Measurements from ENCODE around the gene EPN3. TPM values are rescaled to one million over a fixed set of nuclear protein-coding genes. Genes with fewer than 3 reads are reported as not detected.

EPN3 gene
- total RNA-seq, 1 donor from 2014 or later, result 19.9 TPM

DNA sequence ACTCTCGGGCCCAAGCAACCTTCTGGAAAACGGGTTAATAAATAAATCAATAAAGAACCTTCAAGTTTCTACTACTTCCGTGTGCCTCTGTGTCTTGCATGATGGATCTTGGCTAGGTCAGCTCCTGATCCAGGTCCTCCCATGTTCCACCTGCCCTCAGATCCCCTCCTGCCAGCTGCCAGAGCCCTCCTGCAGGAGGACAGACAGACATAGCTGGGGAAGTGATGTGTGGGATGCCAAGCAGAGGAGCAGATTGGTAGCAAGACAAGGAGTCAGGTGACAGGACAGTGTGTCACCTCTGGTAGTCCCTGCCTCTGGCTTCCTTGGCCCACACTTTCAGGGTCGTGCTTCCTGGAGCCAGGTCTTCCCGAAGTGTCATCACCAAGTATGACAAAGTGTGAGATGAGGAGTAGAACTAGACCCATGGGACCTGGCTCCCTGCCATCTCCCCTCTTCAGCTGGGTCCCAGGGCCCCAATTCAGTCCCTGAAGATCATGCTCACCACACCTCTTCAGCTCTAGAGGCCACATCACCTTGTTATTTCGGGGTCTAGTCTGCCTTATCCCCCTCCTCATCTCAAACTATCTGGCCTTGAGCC is 1.0 kb upstream of the EPN3 start:
- H3K4me1 ChIP-seq, result peaks cover 35% of the 10 kb centered on the region
- no peak overlapping the region for H3K4me3 ChIP-seq
- no peak for DNase-seq
- TF ChIP-seq, protein P1, sequence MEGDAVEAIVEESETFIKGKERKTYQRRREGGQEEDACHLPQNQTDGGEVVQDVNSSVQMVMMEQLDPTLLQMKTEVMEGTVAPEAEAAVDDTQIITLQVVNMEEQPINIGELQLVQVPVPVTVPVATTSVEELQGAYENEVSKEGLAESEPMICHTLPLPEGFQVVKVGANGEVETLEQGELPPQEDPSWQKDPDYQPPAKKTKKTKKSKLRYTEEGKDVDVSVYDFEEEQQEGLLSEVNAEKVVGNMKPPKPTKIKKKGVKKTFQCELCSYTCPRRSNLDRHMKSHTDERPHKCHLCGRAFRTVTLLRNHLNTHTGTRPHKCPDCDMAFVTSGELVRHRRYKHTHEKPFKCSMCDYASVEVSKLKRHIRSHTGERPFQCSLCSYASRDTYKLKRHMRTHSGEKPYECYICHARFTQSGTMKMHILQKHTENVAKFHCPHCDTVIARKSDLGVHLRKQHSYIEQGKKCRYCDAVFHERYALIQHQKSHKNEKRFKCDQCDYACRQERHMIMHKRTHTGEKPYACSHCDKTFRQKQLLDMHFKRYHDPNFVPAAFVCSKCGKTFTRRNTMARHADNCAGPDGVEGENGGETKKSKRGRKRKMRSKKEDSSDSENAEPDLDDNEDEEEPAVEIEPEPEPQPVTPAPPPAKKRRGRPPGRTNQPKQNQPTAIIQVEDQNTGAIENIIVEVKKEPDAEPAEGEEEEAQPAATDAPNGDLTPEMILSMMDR (IDR thresholded peaks at IDR 0.05; ENCODE audit: borderline replicate concordance), result no peak
- peaks cover 53% of the 10 kb centered on the region for H3K27me3 ChIP-seq (ENCODE audit: low read depth)
- no peak overlapping the region for H3K27ac ChIP-seq (replicated peaks)
- peaks cover 2% of the 10 kb centered on the region for H3K36me3 ChIP-seq
- intact Hi-C loops (cut with micrococcal nuclease), result no loop called here
- no peaks in the 10 kb centered on the region for H3K9me3 ChIP-seq (replicated peaks)

DNA sequence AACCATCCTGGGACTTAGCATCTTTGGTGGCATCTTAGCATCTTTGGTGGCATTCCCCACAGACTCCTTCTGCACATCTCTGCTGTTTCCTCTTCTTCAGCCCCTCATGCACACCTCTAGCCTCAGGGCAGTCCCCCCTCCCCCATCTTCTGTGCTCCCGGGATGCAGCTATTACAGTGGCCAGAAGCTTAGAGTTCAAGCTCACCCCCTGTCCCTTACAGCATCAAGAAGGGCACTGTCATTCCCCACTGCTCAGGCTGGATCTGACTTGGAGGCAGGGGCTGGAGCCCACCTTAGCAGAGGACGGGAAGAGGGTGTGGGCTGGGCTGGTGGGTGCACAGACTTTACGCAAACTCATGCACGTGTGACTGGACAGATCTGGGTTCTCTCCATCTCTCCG is 650 bp downstream of the EPN3 start:
- Histone ChIP-seq H3K4me3 (peak overlapping the region; percentile 71), H3K27me3 (ENCODE audit: low read depth) (peaks cover 53% of the 10 kb centered on the region), H3K9me3 (replicated peaks) (no peaks in the 10 kb centered on the region), H3K27ac (replicated peaks) (peak overlapping the region; percentile 90), H3K36me3 (peaks cover 18% of the 10 kb centered on the region), H3K4me1 (peaks cover 35% of the 10 kb centered on the region)
- TF ChIP-seq, protein P1 (IDR thresholded peaks at IDR 0.05; ENCODE audit: borderline replicate concordance), result no peak
- no peak for DNase-seq
- intact Hi-C loops (cut with micrococcal nuclease), result no loop called here

DNA sequence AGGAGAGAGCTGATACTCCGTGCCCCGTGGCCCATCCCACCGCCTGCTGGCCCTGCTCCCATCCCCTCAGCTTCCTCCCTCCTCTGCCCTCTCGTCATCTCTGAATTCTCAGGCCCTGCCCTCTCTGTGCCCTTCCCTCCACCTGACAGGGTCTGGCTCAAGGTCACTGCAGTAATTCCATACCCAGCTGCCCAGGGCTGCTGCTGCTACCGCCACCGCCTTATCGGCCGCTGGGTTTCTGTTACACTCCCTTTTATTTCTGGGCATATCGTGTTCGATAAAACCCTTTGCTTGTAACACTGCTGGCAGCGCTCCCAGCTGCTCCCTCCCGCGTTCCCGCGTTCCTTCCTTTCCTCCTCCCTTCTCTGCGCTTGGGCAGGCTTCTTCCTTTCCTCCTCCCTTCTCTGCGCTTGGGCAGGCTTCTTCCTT is 1.2 kb downstream of the EPN3 start:
- intact Hi-C loops (cut with micrococcal nuclease), result no loop called here
- H3K36me3 ChIP-seq, result peaks cover 22% of the 10 kb centered on the region
- H3K4me1 ChIP-seq, result peaks cover 35% of the 10 kb centered on the region
- peaks cover 53% of the 10 kb centered on the region for H3K27me3 ChIP-seq (ENCODE audit: low read depth)
- TF ChIP-seq, protein P1 (IDR thresholded peaks at IDR 0.05; ENCODE audit: borderline replicate concordance), result no peak
- H3K9me3 ChIP-seq (replicated peaks), result no peaks in the 10 kb centered on the region
- peak; percentile 79 for DNase-seq
- H3K4me3 ChIP-seq, result peak overlapping the region; percentile 71
- peak overlapping the region; percentile 90 for H3K27ac ChIP-seq (replicated peaks)

DNA sequence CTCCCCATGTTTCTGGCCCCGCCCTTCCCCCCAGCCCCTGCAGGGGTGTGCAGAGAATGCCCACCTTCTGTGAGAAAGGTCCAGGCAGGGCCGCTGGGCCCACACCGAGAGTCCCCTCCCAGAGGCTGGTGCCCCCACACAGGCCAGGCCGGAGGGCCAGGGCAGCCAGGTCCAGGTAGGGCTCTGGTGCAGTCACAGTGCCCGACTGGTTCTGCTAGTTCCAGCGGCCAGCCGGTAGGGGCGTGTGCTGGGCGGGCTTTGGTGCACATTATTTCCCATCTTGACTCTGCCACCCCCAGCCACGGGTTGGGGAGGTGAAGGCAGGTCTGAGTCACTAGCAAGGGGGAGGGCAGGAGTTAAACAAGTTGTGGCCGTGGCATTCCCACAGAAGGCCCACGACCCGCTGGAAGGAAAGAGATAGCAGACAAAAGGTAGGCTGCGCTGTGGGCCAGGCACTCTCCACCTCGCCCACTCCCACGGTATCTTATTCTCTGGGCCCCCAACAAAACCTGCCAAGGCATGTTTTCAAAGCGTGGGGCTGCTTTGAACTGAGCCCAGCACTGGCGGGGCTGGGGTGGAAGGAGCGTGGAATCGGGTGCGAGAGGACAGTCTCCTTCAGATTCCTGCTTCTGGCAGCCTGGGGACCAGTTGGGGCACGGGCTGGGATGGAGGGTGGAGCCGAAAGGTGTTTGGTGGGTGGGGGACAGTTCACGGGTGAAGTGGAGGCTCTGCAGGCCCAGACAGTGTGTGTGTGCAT is 1.9 kb downstream of the EPN3 start:
- TF ChIP-seq, protein P1 (IDR thresholded peaks at IDR 0.05; ENCODE audit: borderline replicate concordance), result peak; percentile 52
- Histone ChIP-seq H3K27me3 (ENCODE audit: low read depth) (peaks cover 49% of the 10 kb centered on the region), H3K27ac (replicated peaks) (peak overlapping the region; percentile 90), H3K4me3 (peak overlapping the region; percentile 71), H3K4me1 (peaks cover 35% of the 10 kb centered on the region), H3K9me3 (replicated peaks) (no peaks in the 10 kb centered on the region), H3K36me3 (peaks cover 26% of the 10 kb centered on the region)
- intact Hi-C loops (cut with micrococcal nuclease), result no loop called here
- no peak for DNase-seq

- H3K27ac ChIP-seq (replicated peaks), result peak overlapping the region; percentile 90
These were observed 2.4 kb downstream of the EPN3 start for GRCh38 chr17:50534979-50535326.

More at GRCh38 chr17:50534979-50535326, 2.4 kb downstream of the EPN3 start:
- Histone ChIP-seq H3K4me1 (peaks cover 35% of the 10 kb centered on the region), H3K4me3 (peak overlapping the region; percentile 71), H3K27me3 (ENCODE audit: low read depth) (peaks cover 44% of the 10 kb centered on the region), H3K9me3 (replicated peaks) (no peaks in the 10 kb centered on the region), H3K36me3 (peaks cover 30% of the 10 kb centered on the region)
- DNase-seq, result no peak
- TF ChIP-seq, protein P1 (IDR thresholded peaks at IDR 0.05; ENCODE audit: borderline replicate concordance), result no peak
- intact Hi-C loops (cut with micrococcal nuclease), result no loop called here
